ENCODE results near the gene GUF1.
"Not testable (repeated sequence)": the region's sequence is repeated elsewhere in the genome, so short reads cannot be mapped to it uniquely, and the experiment has no call there.

The GUF1 gene

DNA sequence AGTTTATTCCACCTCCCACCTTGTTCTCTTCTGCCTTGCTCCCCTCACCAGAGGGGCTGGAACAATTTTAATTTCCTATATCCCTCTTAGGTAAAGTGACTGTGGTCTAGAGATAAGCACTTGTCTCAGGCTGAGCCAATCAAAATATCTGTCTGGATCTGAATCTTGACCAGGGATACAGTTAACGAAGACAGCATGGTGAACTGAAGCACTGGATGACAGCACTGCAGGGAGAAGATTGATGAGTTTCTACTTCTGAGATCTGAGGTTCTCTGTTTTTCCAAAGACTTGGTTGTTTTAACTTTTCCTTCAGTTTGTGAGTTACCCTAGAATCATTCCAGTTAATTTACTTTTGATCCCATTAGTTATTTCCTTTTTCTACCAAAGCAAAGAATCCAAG, 34.9 kb downstream of the GUF1 start:
- no peak for DNase-seq

- DNase-seq, result no peak
These were observed 38.4 kb downstream of the GUF1 start for GRCh38 chr4:44716597-44716996.

DNA sequence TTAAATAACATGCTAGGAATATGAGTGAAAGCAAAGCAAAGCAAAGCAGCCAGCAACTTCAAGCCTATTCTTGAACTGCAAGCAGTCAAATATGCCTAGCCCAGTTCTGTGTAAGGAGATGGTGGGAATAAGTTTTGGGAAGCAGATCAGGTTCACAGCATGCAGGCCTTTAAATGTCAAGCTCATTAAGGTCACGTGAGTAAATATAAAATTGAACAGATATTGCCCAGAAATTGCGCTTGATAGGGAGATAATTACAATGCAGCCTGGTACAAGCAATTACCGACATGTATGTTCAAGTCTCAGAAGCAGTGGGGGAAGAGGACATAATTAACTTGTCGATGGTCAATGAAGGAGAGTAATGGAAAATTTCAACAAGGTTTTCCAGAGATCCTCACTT, 42.2 kb downstream of the GUF1 start:
- no peak for DNase-seq

DNA sequence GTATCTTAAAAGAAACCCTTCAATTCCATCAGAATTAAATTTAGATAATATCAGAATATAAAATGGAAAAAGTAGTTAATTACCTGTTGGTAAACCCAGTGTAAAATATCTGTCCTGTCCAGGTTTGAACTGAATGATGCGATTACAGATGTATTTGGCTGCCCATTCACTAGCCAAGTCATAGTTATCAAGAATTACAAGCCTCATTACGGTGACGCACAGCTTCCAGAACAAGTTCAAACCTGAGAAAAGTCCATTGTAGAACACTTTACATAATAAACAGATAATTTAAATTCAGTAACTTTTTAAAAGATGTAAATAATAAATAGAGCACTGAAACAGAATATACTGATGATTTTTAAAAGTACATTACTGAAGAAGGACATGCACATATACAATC, 43.8 kb downstream of the GUF1 start:
- DNase-seq, result no peak

GRCh38 chr4:44725166-44725565, 46.9 kb downstream of the GUF1 start:
- no peak for DNase-seq

- DNase-seq, result peak; percentile 9
These were observed 47.5 kb downstream of the GUF1 start for GRCh38 chr4:44725726-44726037.

- peak; percentile 91 for DNase-seq
These were observed 48.0 kb downstream of the GUF1 start, which contains the start of gene GNPDA2 for GRCh38 chr4:44726038-44726871. Gene GNPDA2, minus strand, starts transcription at chr4:44726556. Its CDS starts 4,349 bp downstream, at chr4:44722207.

DNA sequence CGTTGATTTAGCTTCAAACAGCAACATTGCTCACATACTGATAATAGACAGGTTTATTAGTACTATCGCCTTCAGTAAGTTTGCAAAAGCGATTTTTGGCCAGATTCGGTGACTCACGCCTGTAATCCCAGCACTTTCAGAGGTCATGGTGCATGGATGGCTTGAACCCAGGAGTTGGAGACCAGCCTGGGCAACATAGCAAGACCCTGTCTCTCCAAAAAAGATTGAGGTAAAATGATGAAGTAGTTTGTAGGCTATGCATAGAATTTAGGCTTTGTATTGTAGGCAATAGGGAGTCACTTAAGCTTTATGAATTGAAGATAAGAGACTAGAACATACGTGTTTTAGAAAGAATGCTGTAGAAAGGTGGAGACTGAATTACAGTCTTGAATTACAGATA, 49.3 kb downstream of the GUF1 start:
- DNase-seq, result no peak

GRCh38 chr4:44728694-44729093, 50.5 kb downstream of the GUF1 start:
- not testable (repeated sequence) for DNase-seq

GRCh38 chr4:44736900-44737299, 58.7 kb downstream of the GUF1 start:
- no peak for DNase-seq

DNA sequence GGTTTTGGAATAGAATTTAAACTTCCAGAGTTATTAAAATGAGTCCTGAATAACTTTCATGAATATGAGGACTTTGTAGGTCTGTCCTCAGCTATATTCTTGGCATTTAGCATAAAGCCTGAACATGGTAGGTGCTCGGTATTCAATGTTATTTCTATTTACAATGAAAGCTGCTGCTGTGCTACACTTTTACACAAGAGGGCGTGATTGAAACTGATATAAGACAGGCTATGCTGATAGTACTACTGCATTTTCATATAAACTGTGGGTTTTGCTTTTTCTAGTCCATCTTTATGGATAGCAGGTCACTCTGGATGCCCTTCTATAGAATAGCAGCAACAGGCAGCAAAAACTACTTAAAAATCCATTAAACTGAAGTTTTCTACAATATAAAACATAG, 60.4 kb downstream of the GUF1 start:
- no peak for DNase-seq

DNA sequence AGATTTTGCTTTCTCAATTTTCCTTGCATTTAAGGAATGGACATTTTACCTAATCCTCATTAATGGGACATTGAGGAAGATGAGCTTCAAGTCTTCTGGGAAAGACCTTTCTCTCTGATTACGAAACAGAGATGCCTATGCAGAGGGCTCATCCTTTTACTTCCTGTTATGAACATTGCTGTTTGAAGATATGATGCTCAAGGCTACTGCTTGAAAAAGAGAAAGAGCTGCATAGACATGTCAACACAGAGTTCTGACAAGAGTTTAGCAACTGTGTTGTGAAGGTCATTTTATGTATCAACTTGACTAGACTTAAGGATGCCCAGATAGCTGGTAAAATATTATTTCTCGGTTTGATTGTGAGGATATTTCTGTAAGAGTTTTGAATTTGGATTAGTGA, 62.0 kb downstream of the GUF1 start:
- DNase-seq, result no peak
